ENCODE measurements around the gene CFAP68. TPM values are rescaled to one million over a fixed set of nuclear protein-coding genes. Genes with fewer than 3 reads are reported as not detected.

The CFAP68 gene
- total and polyA plus RNA-seq, 7 donors = 9.1 to 44.3 (median 18.9) TPM

DNA sequence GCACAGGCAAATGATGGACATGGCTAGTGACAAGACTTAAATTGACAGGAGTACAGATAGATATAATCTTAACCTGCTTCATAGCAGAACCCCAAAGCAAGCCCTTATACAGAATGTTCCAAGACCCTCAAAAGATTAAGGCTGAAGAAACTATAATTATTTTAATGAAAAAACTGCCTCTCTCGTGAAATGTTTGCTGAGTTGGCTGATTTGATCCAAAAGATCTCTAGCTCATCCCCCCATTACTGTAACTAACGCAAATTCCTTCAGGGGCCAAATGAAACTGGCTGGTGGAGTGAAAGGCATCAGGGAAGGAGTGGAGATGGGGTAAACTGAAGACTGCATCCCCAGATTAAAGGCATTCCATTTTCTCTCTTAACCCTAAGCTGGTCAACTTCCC, 27.2 kb upstream of the CFAP68 start:
- Histone ChIP-seq H3K4me1 (peaks cover 0 to 3% (median 0%) of the 10 kb centered on the region in 4 donors), H3K9me3 (no peaks in the 10 kb centered on the region), H3K36me3 (peaks cover 5 to 87% (median 26%) of the 10 kb centered on the region in 4 donors), H3K4me3 (no peak overlapping the region), H3K27ac (no peak overlapping the region), H3K27me3 (no peaks in the 10 kb centered on the region)
- no peak for DNase-seq
- intact Hi-C loops (cut with DNase I) = no loop called here
- TF ChIP-seq POLR2AphosphoS5 (IDR thresholded peaks at IDR 0.05) (no peak), EP300 (IDR thresholded peaks at IDR 0.05) (no peak), POLR2A (IDR thresholded peaks at IDR 0.05) (no peak)
- TF ChIP-seq, protein P1, sequence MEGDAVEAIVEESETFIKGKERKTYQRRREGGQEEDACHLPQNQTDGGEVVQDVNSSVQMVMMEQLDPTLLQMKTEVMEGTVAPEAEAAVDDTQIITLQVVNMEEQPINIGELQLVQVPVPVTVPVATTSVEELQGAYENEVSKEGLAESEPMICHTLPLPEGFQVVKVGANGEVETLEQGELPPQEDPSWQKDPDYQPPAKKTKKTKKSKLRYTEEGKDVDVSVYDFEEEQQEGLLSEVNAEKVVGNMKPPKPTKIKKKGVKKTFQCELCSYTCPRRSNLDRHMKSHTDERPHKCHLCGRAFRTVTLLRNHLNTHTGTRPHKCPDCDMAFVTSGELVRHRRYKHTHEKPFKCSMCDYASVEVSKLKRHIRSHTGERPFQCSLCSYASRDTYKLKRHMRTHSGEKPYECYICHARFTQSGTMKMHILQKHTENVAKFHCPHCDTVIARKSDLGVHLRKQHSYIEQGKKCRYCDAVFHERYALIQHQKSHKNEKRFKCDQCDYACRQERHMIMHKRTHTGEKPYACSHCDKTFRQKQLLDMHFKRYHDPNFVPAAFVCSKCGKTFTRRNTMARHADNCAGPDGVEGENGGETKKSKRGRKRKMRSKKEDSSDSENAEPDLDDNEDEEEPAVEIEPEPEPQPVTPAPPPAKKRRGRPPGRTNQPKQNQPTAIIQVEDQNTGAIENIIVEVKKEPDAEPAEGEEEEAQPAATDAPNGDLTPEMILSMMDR (IDR thresholded peaks at IDR 0.05) = no peak
- WGBS, 2 donors = 90 to 92% methylated on average over 2 of the region's 2 CpGs

DNA sequence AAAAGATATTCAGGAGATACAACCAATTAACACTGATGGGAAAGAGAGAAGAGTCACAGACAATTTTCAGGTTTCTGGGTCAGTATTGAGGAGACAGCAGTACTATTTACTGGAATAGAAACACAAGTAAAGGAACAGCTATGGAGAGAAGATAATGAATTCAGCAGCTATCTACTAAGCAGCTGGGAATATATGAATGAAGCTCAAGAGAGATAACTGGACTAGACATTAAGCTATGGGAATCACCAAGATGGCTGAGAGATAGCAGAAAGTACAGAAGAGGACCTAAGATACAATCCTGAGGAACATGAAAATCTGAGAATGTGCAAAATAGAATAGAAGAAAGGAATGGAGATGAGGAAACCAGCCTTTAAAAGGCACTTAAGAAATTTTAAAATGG, 23.8 kb upstream of the CFAP68 start:
- peaks cover 5 to 89% (median 32%) of the 10 kb centered on the region in 4 donors for H3K36me3 ChIP-seq
- H3K9me3 ChIP-seq = no peaks in the 10 kb centered on the region
- TF ChIP-seq POLR2AphosphoS5 (IDR thresholded peaks at IDR 0.05) (no peak), POLR2A (IDR thresholded peaks at IDR 0.05) (no peak), EP300 (IDR thresholded peaks at IDR 0.05) (no peak)
- TF ChIP-seq, protein P1 (IDR thresholded peaks at IDR 0.05) = no peak
- H3K4me1 ChIP-seq = no peaks in the 10 kb centered on the region
- no peak overlapping the region for H3K4me3 ChIP-seq
- no peak overlapping the region for H3K27ac ChIP-seq
- intact Hi-C loops (cut with DNase I) = no loop called here
- no peak for DNase-seq
- H3K27me3 ChIP-seq = no peaks in the 10 kb centered on the region

DNA sequence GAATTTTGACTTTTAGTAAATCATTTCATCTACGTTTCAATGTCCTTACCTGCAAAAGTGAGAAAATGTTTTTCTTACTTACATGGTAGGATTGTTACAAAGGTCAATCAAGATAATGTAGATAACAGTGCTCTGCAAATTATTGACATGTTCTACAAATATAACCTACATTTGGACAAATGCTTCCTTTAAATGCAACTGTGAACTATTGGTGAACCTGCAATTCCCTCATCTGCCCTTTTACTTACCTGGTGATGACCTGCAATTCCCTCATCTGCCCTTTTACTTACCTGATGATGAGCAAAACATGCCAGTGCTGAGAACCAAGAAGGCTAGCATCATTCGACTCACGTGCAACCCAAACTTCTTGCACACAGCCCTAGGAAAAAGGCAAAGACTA, 19.1 kb upstream of the CFAP68 start:
- intact Hi-C loops (cut with DNase I) = no loop called here
- H3K9me3 ChIP-seq = no peaks in the 10 kb centered on the region
- WGBS, 2 donors = 56 to 86% methylated on average over 3 of the region's 3 CpGs
- H3K36me3 ChIP-seq = peaks cover 5 to 89% (median 38%) of the 10 kb centered on the region in 4 donors
- DNase-seq = no peak
- no peak overlapping the region for H3K4me3 ChIP-seq
- no peaks in the 10 kb centered on the region for H3K4me1 ChIP-seq
- H3K27me3 ChIP-seq = no peaks in the 10 kb centered on the region
- TF ChIP-seq, protein P1 (IDR thresholded peaks at IDR 0.05) = no peak
- TF ChIP-seq POLR2AphosphoS5 (IDR thresholded peaks at IDR 0.05) = no peak
- TF ChIP-seq POLR2A (IDR thresholded peaks at IDR 0.05) = no peak
- TF ChIP-seq EP300 (IDR thresholded peaks at IDR 0.05) = no peak
- H3K27ac ChIP-seq = no peak overlapping the region

DNA sequence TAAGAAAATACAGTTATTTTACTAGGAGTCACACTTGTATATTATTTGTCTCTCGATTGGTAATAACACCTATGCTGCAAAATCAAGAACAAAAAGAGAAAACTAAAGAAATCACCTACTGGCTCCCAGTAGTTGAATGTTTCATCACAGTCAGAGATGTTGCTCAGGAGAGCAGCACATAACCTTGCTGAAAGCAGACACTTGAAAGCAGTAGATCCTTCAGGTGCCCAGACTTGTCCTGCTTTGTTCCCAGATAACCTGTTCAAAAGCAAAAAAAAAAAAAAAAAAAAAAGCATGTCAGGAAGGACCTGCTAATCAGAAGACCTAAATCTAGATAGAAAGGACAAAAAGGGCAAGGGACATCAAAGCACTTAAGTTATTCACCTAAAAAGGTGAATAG, 9.2 kb upstream of the CFAP68 start:
- Histone ChIP-seq H3K9me3 (no peaks in the 10 kb centered on the region), H3K27ac (peak overlapping the region in 1 of 4 donors; percentile 90), H3K36me3 (peaks cover 0 to 40% (median 9%) of the 10 kb centered on the region in 4 donors), H3K27me3 (no peaks in the 10 kb centered on the region), H3K4me1 (peaks cover 0 to 22% (median 9%) of the 10 kb centered on the region in 4 donors), H3K4me3 (peak overlapping the region in 2 of 4 donors; percentile 90)
- DNase-seq = no peak
- WGBS, 2 donors = 90 to 95% methylated on average over 1 of the region's 1 CpG
- intact Hi-C loops (cut with DNase I) = no loop called here
- TF ChIP-seq EP300 (IDR thresholded peaks at IDR 0.05) (no peak), POLR2A (IDR thresholded peaks at IDR 0.05) (no peak), POLR2AphosphoS5 (IDR thresholded peaks at IDR 0.05) (no peak)
- TF ChIP-seq, protein P1 (IDR thresholded peaks at IDR 0.05) = no peak

- Histone ChIP-seq H3K4me1 (peaks cover 0 to 22% (median 9%) of the 10 kb centered on the region in 4 donors), H3K27ac (peak overlapping the region; percentile 83 to 96 (median 93)), H3K9me3 (no peaks in the 10 kb centered on the region), H3K4me3 (peak overlapping the region; percentile 64 to 90 (median 88)), H3K36me3 (peaks cover 0 to 38% (median 8%) of the 10 kb centered on the region in 4 donors), H3K27me3 (no peaks in the 10 kb centered on the region)
- no peak for DNase-seq
- intact Hi-C loops (cut with DNase I) = no loop called here
- TF ChIP-seq, protein P1 (IDR thresholded peaks at IDR 0.05) = no peak
- no peak for TF ChIP-seq POLR2A (IDR thresholded peaks at IDR 0.05)
- TF ChIP-seq EP300 (IDR thresholded peaks at IDR 0.05) = no peak
- TF ChIP-seq POLR2AphosphoS5 (IDR thresholded peaks at IDR 0.05) = no peak
These were observed 8.8 kb upstream of the CFAP68 start for GRCh38 chr11:111870522-111870885.

Data from sigmoid colon (tissue), 7 donors.